Measurements from ENCODE around the gene TMEM209. TPM values are rescaled to one million over a fixed set of nuclear protein-coding genes. Genes with fewer than 3 reads are reported as not detected.

The TMEM209 gene
- total and polyA plus RNA-seq, 9 donors = 7.6 to 26.1 (median 14.9) TPM

DNA sequence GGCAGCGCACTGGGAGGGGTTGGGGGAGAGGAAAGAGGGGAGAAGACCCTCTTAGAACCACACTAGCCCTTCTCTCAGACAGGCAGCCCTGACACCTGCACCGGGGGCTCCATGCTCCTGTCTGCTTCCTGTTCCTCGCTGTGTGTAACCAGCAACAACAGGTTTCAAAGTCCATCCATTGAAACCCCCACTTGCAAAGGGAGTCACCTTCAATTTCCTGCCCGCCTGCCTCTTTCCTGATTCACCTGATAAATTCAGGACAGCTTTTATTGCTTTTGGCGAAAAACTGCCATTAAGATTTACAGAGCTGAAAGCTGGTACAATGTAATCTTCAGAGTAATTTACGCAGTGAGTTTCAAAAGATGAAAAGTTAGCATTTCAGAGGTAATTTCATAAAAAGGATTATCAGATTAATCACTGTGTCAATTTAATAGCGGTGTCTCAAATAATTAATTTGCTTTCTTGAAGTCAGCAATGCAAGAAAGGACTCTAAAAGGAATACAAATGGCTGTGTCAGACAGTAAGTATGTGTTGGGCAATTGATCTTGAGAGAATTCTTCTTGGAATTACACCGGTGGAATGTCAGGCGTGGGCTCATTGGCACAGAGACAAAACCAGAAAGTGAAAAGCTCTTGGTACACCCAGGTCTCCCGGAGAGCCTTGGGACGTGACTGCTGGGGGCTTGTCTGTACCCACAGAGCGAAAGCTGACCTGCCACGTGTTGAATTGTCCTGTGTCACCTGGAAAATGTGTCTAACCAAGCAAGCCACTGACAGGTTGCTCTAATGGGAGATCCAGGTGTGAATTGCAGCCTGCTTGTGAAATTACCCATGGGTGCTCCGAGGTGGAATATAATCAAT is 60.7 kb downstream of the TMEM209 start:
- Histone ChIP-seq H3K27me3 (no peaks in the 10 kb centered on the region), H3K27ac (no peak overlapping the region), H3K4me3 (no peak overlapping the region), H3K36me3 (no peaks in the 10 kb centered on the region), H3K9me3 (no peaks in the 10 kb centered on the region), H3K4me1 (ENCODE audit: insufficient read depth) (peaks cover 7% of the 10 kb centered on the region)
- intact Hi-C loops (cut with DNase I) = no loop called here
- TF ChIP-seq, protein P1, sequence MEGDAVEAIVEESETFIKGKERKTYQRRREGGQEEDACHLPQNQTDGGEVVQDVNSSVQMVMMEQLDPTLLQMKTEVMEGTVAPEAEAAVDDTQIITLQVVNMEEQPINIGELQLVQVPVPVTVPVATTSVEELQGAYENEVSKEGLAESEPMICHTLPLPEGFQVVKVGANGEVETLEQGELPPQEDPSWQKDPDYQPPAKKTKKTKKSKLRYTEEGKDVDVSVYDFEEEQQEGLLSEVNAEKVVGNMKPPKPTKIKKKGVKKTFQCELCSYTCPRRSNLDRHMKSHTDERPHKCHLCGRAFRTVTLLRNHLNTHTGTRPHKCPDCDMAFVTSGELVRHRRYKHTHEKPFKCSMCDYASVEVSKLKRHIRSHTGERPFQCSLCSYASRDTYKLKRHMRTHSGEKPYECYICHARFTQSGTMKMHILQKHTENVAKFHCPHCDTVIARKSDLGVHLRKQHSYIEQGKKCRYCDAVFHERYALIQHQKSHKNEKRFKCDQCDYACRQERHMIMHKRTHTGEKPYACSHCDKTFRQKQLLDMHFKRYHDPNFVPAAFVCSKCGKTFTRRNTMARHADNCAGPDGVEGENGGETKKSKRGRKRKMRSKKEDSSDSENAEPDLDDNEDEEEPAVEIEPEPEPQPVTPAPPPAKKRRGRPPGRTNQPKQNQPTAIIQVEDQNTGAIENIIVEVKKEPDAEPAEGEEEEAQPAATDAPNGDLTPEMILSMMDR (IDR thresholded peaks at IDR 0.05) = no peak
- TF ChIP-seq POLR2A (IDR thresholded peaks at IDR 0.05) (no peak), EP300 (IDR thresholded peaks at IDR 0.05) (no peak)
- no peak for DNase-seq
- WGBS, 3 donors = 65 to 75% (median 71%) methylated on average over 14 of the region's 14 CpGs

DNA sequence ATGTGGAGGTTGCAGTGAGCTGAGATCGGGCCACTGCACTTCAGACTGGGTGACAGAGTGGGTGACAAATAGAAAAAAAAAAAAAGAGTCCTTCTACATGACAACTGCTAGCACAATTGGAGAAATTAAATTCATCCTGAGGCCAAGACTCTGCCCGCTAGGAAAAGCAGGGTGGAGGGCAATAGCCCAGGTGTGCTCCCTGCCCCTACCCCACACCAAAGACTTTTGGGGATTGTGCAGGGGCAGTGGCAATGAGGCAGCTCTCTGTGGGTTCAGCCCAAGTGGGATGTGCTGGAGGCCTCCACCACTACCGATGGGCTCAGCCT is 61.3 kb downstream of the TMEM209 start:
- Histone ChIP-seq H3K4me1 (ENCODE audit: insufficient read depth) (peaks cover 7% of the 10 kb centered on the region), H3K27me3 (no peaks in the 10 kb centered on the region), H3K36me3 (no peaks in the 10 kb centered on the region), H3K27ac (no peak overlapping the region), H3K9me3 (no peaks in the 10 kb centered on the region), H3K4me3 (no peak overlapping the region)
- WGBS, 3 donors = 81 to 88% (median 84%) methylated on average over 3 of the region's 3 CpGs
- intact Hi-C loops (cut with DNase I) = no loop called here
- no peak for DNase-seq
- TF ChIP-seq, protein P1 (IDR thresholded peaks at IDR 0.05) = no peak
- TF ChIP-seq EP300 (IDR thresholded peaks at IDR 0.05) = no peak
- no peak for TF ChIP-seq POLR2A (IDR thresholded peaks at IDR 0.05)

DNA sequence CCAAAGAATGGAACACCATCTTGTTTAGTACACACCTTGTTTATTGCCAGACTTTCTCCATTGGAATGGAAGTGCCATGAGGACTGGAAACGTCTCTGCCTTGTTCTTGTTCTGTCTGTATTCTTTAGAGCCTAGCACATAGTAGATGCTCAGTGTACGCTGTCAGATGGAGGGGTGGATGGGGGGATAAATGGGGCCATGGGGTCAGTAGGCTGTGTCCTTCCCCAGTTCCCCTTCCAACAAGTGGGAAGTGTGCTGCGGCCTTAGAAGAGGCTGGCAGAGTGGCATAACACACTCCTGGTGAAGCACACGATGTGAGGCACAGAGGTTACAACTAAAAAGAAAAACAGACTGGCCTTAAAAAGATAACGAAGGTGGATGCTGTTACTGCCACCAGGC is 61.9 kb downstream of the TMEM209 start:
- no peaks in the 10 kb centered on the region for H3K36me3 ChIP-seq
- TF ChIP-seq POLR2A (IDR thresholded peaks at IDR 0.05) = no peak
- TF ChIP-seq, protein P1 (IDR thresholded peaks at IDR 0.05) = no peak
- no peak for TF ChIP-seq EP300 (IDR thresholded peaks at IDR 0.05)
- H3K4me3 ChIP-seq = no peak overlapping the region
- H3K9me3 ChIP-seq = no peaks in the 10 kb centered on the region
- 89 to 94% (median 92%) methylated on average over 5 of the region's 5 CpGs for WGBS, 3 donors
- H3K4me1 ChIP-seq (ENCODE audit: insufficient read depth) = peaks cover 8% of the 10 kb centered on the region
- DNase-seq = no peak
- intact Hi-C loops (cut with DNase I) = no loop called here
- no peaks in the 10 kb centered on the region for H3K27me3 ChIP-seq
- H3K27ac ChIP-seq = no peak overlapping the region

DNA sequence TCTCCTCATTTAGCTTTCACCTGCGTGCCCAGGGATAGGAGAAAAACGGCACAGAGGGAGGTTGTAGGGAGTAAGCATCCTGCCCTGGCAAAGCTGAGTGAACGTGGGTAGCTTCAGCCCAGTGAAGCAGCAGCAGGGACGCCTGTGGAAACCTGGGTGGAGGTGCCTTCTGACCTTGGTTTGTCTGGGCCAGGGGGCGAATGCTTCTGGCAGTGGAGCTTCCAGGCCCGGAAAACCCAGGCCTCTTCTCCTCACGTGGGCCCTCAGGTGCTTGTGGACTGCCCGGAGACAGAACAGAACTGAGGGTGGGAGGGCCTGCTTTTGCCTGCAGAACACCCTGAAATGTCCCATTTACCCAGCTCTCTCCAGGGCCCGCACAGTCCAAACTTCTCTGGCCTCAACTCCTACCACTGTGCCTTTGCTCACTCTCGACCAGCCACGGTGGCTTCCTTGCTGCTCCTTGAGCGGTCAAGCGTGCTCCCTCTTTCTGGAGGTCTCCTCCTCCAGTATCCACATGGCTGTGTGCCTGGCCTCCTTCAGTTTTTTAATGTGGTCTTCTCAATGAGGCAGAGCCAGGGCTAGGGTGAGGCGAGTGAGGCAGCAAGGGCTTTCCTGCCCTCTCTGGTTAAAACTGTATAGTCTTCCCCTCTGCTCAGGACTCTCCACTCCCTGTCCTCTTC is 62.4 kb downstream of the TMEM209 start:
- no peaks in the 10 kb centered on the region for H3K9me3 ChIP-seq
- no peaks in the 10 kb centered on the region for H3K36me3 ChIP-seq
- DNase-seq = no peak
- peak overlapping the region in 1 of 2 donors; percentile 94 for H3K27ac ChIP-seq
- no peak overlapping the region for H3K4me3 ChIP-seq
- intact Hi-C loops (cut with DNase I) = no loop called here
- WGBS, 3 donors = 92% methylated on average over 9 to 14 of the region's 14 CpGs
- H3K27me3 ChIP-seq = no peaks in the 10 kb centered on the region
- TF ChIP-seq POLR2A (IDR thresholded peaks at IDR 0.05) (no peak), EP300 (IDR thresholded peaks at IDR 0.05) (no peak)
- TF ChIP-seq, protein P1 (IDR thresholded peaks at IDR 0.05) = no peak
- H3K4me1 ChIP-seq (ENCODE audit: insufficient read depth) = peaks cover 9% of the 10 kb centered on the region
